HG03439 (cell line): ENCODE data around the gene LPIN2.
"Not testable (repeated sequence)": the region's sequence is repeated elsewhere in the genome, so short reads cannot be mapped to it uniquely, and the experiment has no call there.

Experiments
- ATAC-seq: cut with Tn5 transposase; IDR thresholded peaks from one replicate; pipeline ENCODE4 v1.9.1; 2021; ENCODE audit warnings: mild to moderate bottlenecking, moderate library complexity; ENCODE audit not compliant: unreplicated experiment

LPIN2 gene

GRCh38 chr18:3046216-3046808, 33.4 kb upstream of the LPIN2 start:
- ATAC-seq, result no peak

GRCh38 chr18:3044931-3045698, 32.2 kb upstream of the LPIN2 start:
- ATAC-seq, result no peak

- no peak for ATAC-seq
Observed at GRCh38 chr18:3042379-3042778, 29.4 kb upstream of the LPIN2 start.

- ATAC-seq, result no peak
Observed at GRCh38 chr18:3041843-3042242, 28.9 kb upstream of the LPIN2 start.

- no peak for ATAC-seq
Observed at GRCh38 chr18:3040881-3041280, 27.9 kb upstream of the LPIN2 start.

GRCh38 chr18:3040173-3040572, 27.2 kb upstream of the LPIN2 start:
- ATAC-seq, result no peak

- peak; percentile 90 for ATAC-seq
Observed at GRCh38 chr18:3037423-3037915, 24.5 kb upstream of the LPIN2 start.

- ATAC-seq, result no peak
Observed at GRCh38 chr18:3036108-3036507, 23.2 kb upstream of the LPIN2 start.

GRCh38 chr18:3035635-3036034, 22.7 kb upstream of the LPIN2 start:
- ATAC-seq, result no peak

- no peak for ATAC-seq
Observed at GRCh38 chr18:3032721-3033120, 19.8 kb upstream of the LPIN2 start.

- no peak for ATAC-seq
Observed at GRCh38 chr18:3029215-3029952, 16.4 kb upstream of the LPIN2 start.

- ATAC-seq, result not testable (repeated sequence)
Observed at GRCh38 chr18:3028115-3028514, 15.2 kb upstream of the LPIN2 start.

- ATAC-seq, result no peak
Observed at GRCh38 chr18:3027370-3027891, 14.5 kb upstream of the LPIN2 start.

- ATAC-seq, result no peak
Observed at GRCh38 chr18:3025544-3025943, 12.6 kb upstream of the LPIN2 start.

GRCh38 chr18:3023603-3024002, 10.7 kb upstream of the LPIN2 start:
- not testable (repeated sequence) for ATAC-seq

GRCh38 chr18:3016585-3017297, 3.8 kb upstream of the LPIN2 start:
- ATAC-seq, result no peak

- ATAC-seq, result no peak
Observed at GRCh38 chr18:3015851-3016250, 2.9 kb upstream of the LPIN2 start.

GRCh38 chr18:3015204-3015592, 2.3 kb upstream of the LPIN2 start:
- ATAC-seq, result no peak

GRCh38 chr18:3014503-3015203, 1.7 kb upstream of the LPIN2 start:
- ATAC-seq, result no peak
